ENCODE measurements around the gene CBLC. TPM values are rescaled to one million over a fixed set of nuclear protein-coding genes. Genes with fewer than 3 reads are reported as not detected.

CBLC gene
- polyA plus RNA-seq, 1 donor from 2014 or later = not detected

GRCh38 chr19:44792281-44792680, 14.6 kb downstream of the CBLC start:
- peaks cover 0 to 2% (median 0%) of the 10 kb centered on the region in 3 donors for H3K9me3 Mint-ChIP-seq

GRCh38 chr19:44794610-44795009, 16.9 kb downstream of the CBLC start:
- Mint-ChIP-seq H3K9me3 (peaks cover 0 to 2% (median 0%) of the 10 kb centered on the region in 3 donors), H3K36me3 (no peaks in the 10 kb centered on the region), H3K27ac (no peak overlapping the region), H3K27me3 (peaks cover 19% of the 10 kb centered on the region), H3K4me1 (peaks cover 0 to 6% (median 6%) of the 10 kb centered on the region in 3 donors), H3K4me3 (no peak overlapping the region)

More at GRCh38 chr19:44792281-44792680, 14.6 kb downstream of the CBLC start:
- no peaks in the 10 kb centered on the region for H3K36me3 Mint-ChIP-seq
- no peak overlapping the region for H3K27ac Mint-ChIP-seq
- peaks cover 0 to 6% (median 6%) of the 10 kb centered on the region in 3 donors for H3K4me1 Mint-ChIP-seq
- peaks cover 14% of the 10 kb centered on the region for H3K27me3 Mint-ChIP-seq
- H3K4me3 Mint-ChIP-seq = no peak overlapping the region

DNA sequence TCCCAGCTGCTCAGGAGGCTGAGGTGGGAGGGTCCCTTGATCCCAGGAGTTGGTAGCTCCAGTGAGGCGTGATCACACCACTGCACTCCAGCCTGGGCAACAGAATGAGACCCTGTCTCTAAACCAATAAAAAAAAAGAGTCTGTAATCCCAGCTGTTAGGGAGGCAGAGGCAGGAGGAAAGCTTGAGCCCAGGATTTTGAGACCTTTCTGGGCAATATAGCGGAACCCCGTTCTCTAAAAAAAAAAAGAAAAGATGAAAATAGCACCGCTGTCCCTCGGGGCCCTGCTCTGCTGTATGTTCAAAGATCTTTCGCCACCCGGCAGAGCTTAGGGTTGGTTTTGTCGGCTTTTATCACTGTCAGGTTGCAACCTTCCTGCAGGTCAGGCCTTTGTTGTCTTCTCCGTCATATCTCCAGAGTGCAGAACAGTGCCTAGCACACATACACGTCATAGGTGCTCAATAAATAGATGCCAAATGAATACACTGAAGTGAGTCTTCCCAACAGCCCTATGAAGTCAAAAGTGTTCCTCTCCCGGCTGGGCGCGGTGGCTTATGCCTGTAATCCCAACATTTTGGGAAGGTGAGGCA, 17.8 kb downstream of the CBLC start:
- no peak overlapping the region for H3K27ac Mint-ChIP-seq
- no peak overlapping the region for H3K4me3 Mint-ChIP-seq
- no peaks in the 10 kb centered on the region for H3K36me3 Mint-ChIP-seq
- peaks cover 0 to 2% (median 0%) of the 10 kb centered on the region in 3 donors for H3K9me3 Mint-ChIP-seq
- peaks cover 0 to 6% (median 6%) of the 10 kb centered on the region in 3 donors for H3K4me1 Mint-ChIP-seq
- peaks cover 19% of the 10 kb centered on the region for H3K27me3 Mint-ChIP-seq

GRCh38 chr19:44796701-44797115, 19.0 kb downstream of the CBLC start:
- peaks cover 19% of the 10 kb centered on the region for H3K27me3 Mint-ChIP-seq
- H3K4me3 Mint-ChIP-seq = no peak overlapping the region
- no peaks in the 10 kb centered on the region for H3K36me3 Mint-ChIP-seq
- H3K4me1 Mint-ChIP-seq = peaks cover 0 to 6% (median 6%) of the 10 kb centered on the region in 3 donors
- H3K9me3 Mint-ChIP-seq = peaks cover 0 to 2% (median 0%) of the 10 kb centered on the region in 3 donors
- no peak overlapping the region for H3K27ac Mint-ChIP-seq

DNA sequence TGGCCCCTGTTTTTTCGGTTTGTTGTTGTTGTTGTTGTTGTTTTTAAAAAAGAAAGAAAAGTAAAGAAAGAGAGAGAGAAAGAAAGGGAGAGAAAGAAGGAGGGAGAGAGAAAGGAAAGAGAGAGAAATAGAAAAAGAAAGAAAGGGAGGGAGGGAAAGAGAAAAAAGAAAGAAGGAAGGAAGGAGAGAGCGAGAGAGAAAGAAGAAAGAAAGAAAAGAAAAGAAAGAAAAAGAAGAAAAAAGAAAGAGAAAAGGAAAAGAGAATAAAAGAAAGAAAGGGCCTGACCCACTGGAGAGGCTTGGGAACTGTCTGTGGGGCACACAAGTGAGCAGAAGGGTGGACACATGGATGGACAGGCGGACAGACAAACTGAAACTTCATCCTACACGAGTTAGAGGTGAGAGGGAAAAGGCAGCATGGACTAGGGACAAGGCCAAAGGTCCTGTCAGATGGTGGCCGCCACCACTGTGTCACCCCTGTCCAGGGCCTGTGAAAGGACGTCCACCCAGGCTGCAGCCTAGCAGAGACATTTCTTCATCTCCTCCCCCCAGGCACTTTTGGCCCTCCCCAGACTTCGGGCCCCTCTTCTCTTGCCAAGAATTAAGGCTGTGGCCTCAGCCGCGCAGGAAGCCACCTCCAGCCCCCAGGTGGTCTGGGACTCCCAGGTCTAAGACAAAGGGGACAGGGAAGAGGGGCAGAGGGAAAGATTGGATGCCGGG, 22.1 kb downstream of the CBLC start:
- H3K27me3 Mint-ChIP-seq = peaks cover 14% of the 10 kb centered on the region
- H3K4me1 Mint-ChIP-seq = peaks cover 0 to 9% (median 4%) of the 10 kb centered on the region in 3 donors
- H3K4me3 Mint-ChIP-seq = no peak overlapping the region
- H3K9me3 Mint-ChIP-seq = peaks cover 0 to under 1% (median 0%) of the 10 kb centered on the region in 3 donors
- H3K27ac Mint-ChIP-seq = peak overlapping the region in 1 of 3 donors; percentile 74
- no peaks in the 10 kb centered on the region for H3K36me3 Mint-ChIP-seq

DNA sequence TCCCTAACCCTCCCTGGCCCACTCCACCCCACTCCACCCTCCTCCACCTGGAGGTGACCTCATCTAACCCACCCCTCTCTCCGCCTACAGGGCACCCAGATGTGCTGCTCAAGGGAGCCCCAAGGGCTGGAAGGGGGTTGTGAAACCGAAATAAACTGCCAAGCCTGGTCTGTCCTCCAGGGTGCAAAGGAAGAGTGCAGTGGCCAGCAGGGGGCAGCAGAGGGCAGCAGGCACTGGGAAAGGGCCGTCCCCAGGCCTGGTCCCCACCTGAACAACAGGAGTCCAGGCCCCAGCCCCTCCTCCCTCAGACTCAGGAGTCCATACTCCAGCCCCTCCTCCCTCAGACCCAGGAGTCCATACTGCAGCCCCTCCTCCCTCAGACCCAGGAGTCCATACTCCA, 22.8 kb downstream of the CBLC start:
- Mint-ChIP-seq H3K27ac (no peak overlapping the region), H3K9me3 (peaks cover 0 to 5% (median 0%) of the 10 kb centered on the region in 3 donors), H3K4me1 (peaks cover 0 to 8% (median 4%) of the 10 kb centered on the region in 3 donors), H3K36me3 (peaks cover 4% of the 10 kb centered on the region), H3K27me3 (peaks cover 12% of the 10 kb centered on the region), H3K4me3 (no peak overlapping the region)

GRCh38 chr19:44803442-44804428, 26.0 kb downstream of the CBLC start:
- Mint-ChIP-seq H3K4me3 (peak overlapping the region in 1 of 4 donors; percentile 22), H3K36me3 (peaks cover 4% of the 10 kb centered on the region), H3K9me3 (peaks cover 0 to 5% (median 0%) of the 10 kb centered on the region in 3 donors), H3K4me1 (peaks cover 0 to 3% (median 0%) of the 10 kb centered on the region in 3 donors), H3K27me3 (peaks cover 10% of the 10 kb centered on the region), H3K27ac (no peak overlapping the region)

DNA sequence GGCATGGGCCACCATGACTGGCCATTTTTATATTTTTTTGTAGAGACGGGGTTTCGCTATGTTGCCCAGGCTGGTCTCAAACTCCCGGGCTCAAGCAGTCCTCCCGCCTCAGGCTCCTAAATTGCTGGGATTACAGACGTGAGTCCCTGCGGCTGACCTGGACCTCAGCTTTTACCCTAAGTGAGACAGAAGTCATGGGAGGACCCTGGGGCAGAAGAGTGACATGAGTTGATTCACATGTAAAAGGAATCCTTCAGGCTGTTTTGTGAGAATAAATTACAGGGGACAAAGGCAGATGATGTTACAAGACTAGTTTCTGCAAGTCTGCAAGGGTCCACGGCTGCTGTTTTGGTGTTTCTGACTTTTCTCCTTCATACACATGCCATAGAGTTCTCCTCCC, 28.6 kb downstream of the CBLC start:
- H3K4me3 Mint-ChIP-seq = no peak overlapping the region
- no peak overlapping the region for H3K27ac Mint-ChIP-seq
- peaks cover 0 to 3% (median 0%) of the 10 kb centered on the region in 3 donors for H3K4me1 Mint-ChIP-seq
- peaks cover 4% of the 10 kb centered on the region for H3K36me3 Mint-ChIP-seq
- H3K9me3 Mint-ChIP-seq = peaks cover 0 to 5% (median 0%) of the 10 kb centered on the region in 3 donors
- H3K27me3 Mint-ChIP-seq = peaks cover 17% of the 10 kb centered on the region

GRCh38 chr19:44807162-44807561, 29.5 kb downstream of the CBLC start:
- Mint-ChIP-seq H3K9me3 (peaks cover 0 to 5% (median 0%) of the 10 kb centered on the region in 3 donors), H3K27me3 (peaks cover 17% of the 10 kb centered on the region), H3K4me1 (peaks cover 0 to 3% (median 0%) of the 10 kb centered on the region in 3 donors), H3K4me3 (no peak overlapping the region), H3K27ac (no peak overlapping the region), H3K36me3 (peaks cover 4% of the 10 kb centered on the region)

DNA sequence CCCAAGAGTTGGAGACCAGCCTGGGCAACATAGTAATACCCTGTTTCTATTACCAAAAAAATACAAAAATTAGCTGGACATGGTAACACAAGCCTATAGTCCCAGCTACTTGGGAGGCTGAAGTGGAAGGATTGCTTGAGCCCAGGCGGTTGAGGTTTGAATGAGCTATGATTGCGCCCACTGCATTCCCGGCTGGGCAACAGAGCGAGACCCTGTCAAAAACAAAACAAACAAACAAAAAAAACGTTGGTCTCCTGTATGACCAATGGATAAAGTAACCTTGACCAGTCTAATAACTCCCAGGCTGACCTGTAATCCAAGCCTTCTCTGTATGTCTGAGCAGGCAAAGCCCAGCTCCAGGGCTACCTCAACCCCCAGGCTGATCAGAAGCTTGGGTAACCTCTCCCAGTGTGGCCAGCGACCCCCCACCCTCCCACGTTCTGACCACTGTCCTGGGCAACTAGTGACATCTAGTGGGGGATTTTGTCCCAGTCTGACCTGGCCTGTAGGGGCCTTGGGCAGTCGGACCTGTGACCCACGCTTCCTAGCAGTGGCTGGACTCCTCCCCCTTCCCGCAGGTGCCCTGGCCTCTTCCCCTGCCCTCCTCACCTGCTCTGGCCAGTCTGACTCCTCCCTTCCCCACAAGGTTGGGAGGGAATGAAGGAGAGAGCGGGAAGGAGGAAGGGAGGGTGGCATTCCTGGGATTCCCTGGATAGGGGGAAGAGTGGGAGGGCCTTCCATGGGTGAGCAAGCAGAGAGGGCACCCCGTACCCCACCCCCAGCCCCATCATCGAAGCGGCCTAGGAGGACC, 30.2 kb downstream of the CBLC start:
- H3K36me3 Mint-ChIP-seq = peaks cover 4% of the 10 kb centered on the region
- peak overlapping the region in 1 of 4 donors; percentile 27 for H3K4me3 Mint-ChIP-seq
- no peaks in the 10 kb centered on the region for H3K4me1 Mint-ChIP-seq
- H3K27me3 Mint-ChIP-seq = peaks cover 14% of the 10 kb centered on the region
- no peak overlapping the region for H3K27ac Mint-ChIP-seq
- H3K9me3 Mint-ChIP-seq = peaks cover 0 to 5% (median 0%) of the 10 kb centered on the region in 3 donors

- H3K9me3 Mint-ChIP-seq = peaks cover 0 to 5% (median 0%) of the 10 kb centered on the region in 3 donors
- H3K27me3 Mint-ChIP-seq = peaks cover 14% of the 10 kb centered on the region
- peaks cover 0 to 2% (median 0%) of the 10 kb centered on the region in 3 donors for H3K4me1 Mint-ChIP-seq
- H3K36me3 Mint-ChIP-seq = peaks cover 4% of the 10 kb centered on the region
- peak within 1 kb of the TSS in 2 of 4 donors; percentile 18 to 70 for H3K4me3 Mint-ChIP-seq
- no peak within 1 kb of the TSS for H3K27ac Mint-ChIP-seq
These were observed 31.0 kb downstream of the CBLC start, which contains the start of gene BCAM for GRCh38 chr19:44808463-44809371. TSS of gene BCAM (plus strand) at chr19:44809103. CDS start at chr19:44809125, 22 bp downstream.

DNA sequence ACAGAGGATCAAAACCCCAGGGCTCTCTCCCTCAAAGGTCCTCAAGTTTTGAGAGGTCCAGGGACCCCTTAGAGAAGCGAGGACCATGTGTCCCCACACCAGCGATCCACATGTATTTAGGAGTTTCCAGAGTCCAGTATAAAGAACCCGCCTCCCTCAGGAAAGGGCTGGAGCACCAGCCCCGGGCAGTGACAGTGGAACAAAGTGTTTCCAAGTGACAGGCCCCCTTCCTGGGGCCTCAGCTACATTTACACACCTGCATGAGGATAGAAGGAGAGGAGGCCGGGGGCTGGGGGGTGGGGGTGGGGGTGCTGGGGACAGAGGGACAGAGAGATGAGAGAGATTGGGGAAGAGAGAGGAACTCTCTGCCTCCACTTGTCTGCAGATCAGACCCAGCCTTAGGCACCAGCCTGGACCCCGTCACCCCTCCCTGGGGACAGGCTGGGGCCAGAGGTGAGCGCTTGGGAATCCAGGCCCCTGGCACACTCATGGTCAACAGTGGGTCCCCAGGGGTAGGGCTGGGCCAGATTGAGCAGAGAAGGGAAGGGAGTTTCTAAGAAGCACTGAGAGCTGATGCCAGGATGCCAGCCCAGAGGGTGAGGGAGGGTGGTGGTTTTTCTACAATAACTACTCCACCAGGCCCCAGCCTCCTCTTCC, 32.0 kb downstream of the CBLC start:
- peaks cover 0 to 5% (median 0%) of the 10 kb centered on the region in 3 donors for H3K9me3 Mint-ChIP-seq
- H3K4me3 Mint-ChIP-seq = peak overlapping the region in 1 of 4 donors; percentile 70
- H3K27me3 Mint-ChIP-seq = peaks cover 14% of the 10 kb centered on the region
- H3K27ac Mint-ChIP-seq = no peak overlapping the region
- peaks cover 0 to 5% (median 0%) of the 10 kb centered on the region in 3 donors for H3K4me1 Mint-ChIP-seq
- peaks cover 4% of the 10 kb centered on the region for H3K36me3 Mint-ChIP-seq
